Right ventricle myocardium superior (tissue), 1 donor: ENCODE results near the gene PARVB. TPM values are rescaled to one million over a fixed set of nuclear protein-coding genes. Genes with fewer than 3 reads are reported as not detected.

Source experiments
- ATAC-seq: fragments of 200-7000 bp; cut with Tn5 transposase; one replicate; pipeline ENCODE4 v1.9.1; 2020; ENCODE audit warnings: mild to moderate bottlenecking; ENCODE audit not compliant: poor library complexity
- DNase-seq: peaks from one replicate; pipeline ENCODE4 v3.0.0-alpha.2; 2020
- intact Hi-C: fragments of 100-400 bp; cut with DNase I; formaldehyde crosslinking; loops from one replicate; pipeline ENCODE4 v1.11.2; 2022
- long read RNA-seq: library from polyadenylated mRNA; unstranded; transcript quantifications from one replicate; pipeline ENCODE4 v2.0.0, GENCODE V29; 2021
- total RNA-seq: library from RNA; stranded (reverse); fragmentation: NEBNext Ultra II Directional; extraction: Animal tissue kit (Norgen Biotek cat#: 25700); gene quantifications from one replicate; pipeline ENCODE4 v1.2.1, GENCODE V29; 2021
- donor health status: DM: no; HTN: yes; CAD: no; lungs with severe emphysema.

The PARVB gene, protein sequence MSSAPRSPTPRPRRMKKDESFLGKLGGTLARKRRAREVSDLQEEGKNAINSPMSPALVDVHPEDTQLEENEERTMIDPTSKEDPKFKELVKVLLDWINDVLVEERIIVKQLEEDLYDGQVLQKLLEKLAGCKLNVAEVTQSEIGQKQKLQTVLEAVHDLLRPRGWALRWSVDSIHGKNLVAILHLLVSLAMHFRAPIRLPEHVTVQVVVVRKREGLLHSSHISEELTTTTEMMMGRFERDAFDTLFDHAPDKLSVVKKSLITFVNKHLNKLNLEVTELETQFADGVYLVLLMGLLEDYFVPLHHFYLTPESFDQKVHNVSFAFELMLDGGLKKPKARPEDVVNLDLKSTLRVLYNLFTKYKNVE
- 194 TPM for total RNA-seq
- long read RNA-seq, full-length matches to known transcripts: 101 of 151 reads
- long read RNA-seq, partial matches to known transcripts: 16 of 151 reads
- long read RNA-seq, other reads (novel, unspliced or antisense): 34 of 151 reads

DNA sequence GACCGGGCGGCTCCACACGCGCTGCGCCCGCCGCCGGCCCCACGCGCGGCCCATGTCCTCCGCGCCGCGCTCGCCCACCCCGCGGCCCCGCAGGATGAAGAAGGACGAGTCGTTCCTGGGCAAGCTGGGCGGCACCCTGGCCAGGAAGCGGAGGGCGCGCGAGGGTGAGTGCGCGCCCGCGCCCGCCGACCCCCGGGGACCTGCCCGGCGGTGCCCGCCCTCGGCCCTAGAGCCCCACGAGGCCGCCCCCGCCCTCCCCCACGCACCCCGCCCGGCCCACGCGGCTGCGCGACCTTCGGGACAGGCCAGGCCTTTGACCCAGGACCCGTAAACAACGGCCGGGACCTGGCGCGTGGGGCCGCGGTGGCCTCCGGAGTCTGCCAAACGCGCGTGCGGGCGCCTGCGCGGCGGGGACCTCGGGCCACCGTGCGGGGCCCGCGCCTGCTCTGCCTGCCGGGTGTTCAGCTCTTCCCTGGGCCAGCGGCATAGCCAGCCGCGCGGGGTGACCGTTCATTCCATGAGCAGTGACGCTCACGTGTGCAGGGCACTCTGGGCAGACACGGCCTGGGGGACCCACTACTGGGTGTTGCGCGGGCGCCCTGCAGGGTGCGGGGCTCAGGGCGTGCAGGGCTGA is at the start of gene PARVB:
PARVB (plus strand) TSS at position 15 of the 634 bp plus-strand sequence; CDS start at position 53, 38 bp downstream.
- peak; percentile 69 for DNase-seq
- intact Hi-C loops: no loop called here
- ATAC-seq: peak; percentile 28

DNA sequence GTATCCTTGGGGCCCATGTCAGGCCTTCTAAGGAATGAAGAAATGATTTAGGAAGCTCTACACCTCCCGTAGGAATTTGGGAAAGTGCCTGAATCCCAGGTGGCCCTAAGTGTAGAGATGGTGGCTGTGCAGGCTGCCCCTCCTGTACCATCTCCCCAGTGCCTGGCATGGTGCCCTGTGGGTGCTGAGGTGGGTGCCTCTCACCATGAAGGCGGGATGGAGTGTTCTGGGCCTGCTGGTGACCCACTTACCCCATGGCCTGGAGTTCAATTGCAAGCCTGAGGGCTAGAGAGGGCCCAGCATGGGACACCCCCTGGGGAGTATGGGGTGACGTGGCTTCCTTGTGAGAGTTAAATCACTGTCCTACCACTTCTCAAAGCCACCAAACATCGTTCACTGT is 49.1 kb upstream of the PARVB start:
- intact Hi-C loops: no loop called here
- DNase-seq (no peak), ATAC-seq (no peak)

DNA sequence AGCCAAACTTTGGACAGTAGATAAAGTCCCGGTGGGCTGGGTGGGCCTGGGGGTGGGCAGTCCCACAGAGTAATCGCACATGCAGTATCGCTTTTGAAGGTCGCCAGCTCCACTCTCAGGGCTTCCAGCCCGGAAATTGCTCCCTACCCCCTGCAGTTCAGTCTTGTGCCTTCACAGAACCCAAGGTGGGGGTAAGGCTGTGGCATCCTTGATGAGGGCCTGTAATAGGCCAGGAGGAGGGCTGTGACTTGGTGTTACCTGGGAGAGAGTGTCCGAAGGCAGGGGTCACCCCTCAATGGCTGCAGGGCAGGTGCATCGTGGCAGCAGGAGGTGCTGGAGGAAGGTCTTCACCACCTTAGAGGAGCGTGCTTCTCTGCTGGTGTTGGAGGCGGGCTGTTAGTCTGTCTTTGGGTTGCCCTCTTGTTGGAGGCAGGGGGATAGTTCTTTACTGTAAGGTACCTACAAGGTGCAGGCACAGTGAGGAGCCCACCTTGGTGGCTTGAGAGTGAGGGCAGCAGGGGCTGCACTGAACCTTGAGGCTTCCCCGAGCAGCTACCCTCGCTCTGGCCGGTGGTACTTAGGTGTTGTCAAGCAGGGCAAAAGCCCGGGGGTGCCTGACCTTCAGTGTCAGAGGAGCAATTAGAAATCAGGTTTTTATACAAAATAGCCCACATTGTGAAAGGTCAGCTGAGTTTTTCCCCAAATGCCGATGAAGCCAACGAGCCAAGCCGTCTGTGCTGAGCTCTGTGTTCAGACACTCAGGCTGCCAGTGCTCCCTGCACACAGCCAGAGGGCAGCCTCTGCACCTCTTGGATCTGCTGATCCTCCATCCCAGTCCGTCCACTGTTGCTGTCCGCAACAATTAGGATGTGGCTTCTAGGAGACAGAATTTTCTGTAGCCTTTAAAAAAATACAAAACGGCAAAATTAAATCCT is 47.0 kb upstream of the PARVB start:
- intact Hi-C loops: no loop called here
- DNase-seq: no peak
- ATAC-seq: no peak

DNA sequence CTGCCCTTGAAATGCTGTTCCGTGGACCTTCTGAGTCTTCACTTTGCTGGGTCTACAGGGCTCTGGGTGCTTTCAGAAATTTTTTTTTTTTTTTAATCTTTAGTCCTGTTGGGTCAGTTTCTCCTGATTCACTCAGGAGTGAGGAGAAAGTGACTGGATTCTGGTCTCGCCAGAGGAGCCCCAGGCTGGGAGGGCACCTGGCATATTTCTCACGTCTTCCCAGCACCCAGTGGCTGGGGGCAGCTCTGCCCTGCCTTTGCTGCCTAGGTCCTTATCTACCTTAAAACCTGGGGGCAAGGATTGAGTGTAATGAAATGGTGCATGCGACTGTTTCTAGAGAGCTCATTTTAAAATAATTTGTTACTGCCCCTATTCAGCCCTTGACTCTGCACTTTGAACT is 45.5 kb upstream of the PARVB start:
- intact Hi-C loops: no loop called here
- DNase-seq (no peak), ATAC-seq (no peak)

DNA sequence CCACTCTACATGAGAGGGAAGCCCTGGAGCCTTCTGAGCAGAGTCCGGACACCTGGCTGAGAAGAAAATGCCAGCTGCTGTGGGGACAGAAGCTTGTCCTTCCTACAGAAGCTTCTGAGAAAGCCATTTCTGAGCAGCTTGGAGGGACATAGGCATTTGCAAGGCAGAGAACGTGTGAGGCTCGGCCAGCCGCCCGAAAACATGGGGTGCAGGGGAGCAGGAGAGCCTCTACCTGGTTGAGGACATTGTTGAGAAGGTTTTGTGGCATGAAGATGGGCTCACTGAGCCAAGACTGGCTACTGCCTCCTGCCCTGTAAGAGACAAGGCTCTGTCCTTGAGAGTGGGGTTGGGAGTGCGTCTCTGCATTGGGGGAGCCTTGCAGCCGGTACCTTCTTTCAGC is 43.5 kb upstream of the PARVB start:
- DNase-seq: no peak
- no peak for ATAC-seq
- intact Hi-C loops: no loop called here

DNA sequence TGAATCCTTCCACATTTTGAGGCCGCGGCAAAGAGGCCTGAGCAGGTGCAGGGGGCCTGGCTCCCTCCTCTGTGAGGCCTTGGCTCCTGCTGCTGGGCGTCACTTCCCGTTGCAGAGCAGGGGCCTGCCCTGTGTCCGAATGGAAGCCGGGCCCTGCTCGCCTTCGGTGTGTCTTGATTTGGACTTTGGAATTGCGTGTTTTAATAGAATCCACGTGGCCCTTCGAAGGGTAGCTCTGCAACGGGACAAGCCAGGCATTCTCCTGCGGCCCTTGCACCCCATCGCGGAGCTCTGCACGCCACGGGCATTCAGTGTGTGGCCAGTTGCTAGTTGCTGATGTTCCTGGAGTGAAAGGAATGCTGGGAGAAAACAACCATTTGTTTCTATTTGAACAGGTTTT is 43.1 kb upstream of the PARVB start:
- intact Hi-C loops: no loop called here
- DNase-seq (no peak), ATAC-seq (no peak)

DNA sequence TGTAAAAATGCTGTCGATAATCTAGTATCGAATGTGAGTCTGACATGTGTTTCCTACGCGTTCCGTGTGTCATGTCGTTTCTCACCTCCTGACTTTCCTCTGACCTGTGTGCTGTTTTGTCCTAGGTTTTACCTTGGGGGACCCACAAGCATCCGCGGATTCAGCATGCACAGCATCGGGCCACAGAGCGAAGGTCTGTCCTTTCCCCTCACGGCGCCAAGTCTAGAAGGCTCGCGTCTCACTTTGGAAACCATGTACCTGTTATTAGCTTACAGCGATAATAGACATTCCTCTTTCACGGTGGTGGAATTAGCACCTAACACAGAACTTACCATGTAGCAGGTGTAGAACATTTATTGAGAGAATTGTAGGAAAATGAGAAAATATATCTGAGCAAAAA is 40.3 kb upstream of the PARVB start:
- ATAC-seq: no peak
- intact Hi-C loops: no loop called here

DNA sequence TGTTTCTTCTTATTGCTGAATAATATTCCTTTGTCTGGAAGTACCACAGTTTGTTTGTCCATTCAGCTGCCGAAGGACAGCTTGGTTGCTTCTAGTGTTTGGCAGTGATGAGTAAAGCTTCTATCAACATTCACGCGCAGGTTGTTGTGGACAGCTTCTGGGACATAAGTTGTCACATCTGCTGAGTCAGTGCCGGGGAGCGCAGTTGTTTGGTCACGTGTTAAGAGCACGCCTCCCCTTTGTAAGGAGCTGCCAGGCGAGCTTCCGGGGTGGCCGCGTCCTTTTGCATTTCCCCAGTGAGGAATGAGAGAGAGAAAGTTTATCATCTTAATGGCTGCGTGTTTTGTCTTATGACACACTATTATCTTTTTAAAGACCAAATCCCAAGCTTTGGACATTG is 38.6 kb upstream of the PARVB start:
- ATAC-seq (no peak), DNase-seq (no peak)
- intact Hi-C loops: no loop called here

More for the DNA sequence above, 40.3 kb upstream of the PARVB start:
- no peak for DNase-seq

DNA sequence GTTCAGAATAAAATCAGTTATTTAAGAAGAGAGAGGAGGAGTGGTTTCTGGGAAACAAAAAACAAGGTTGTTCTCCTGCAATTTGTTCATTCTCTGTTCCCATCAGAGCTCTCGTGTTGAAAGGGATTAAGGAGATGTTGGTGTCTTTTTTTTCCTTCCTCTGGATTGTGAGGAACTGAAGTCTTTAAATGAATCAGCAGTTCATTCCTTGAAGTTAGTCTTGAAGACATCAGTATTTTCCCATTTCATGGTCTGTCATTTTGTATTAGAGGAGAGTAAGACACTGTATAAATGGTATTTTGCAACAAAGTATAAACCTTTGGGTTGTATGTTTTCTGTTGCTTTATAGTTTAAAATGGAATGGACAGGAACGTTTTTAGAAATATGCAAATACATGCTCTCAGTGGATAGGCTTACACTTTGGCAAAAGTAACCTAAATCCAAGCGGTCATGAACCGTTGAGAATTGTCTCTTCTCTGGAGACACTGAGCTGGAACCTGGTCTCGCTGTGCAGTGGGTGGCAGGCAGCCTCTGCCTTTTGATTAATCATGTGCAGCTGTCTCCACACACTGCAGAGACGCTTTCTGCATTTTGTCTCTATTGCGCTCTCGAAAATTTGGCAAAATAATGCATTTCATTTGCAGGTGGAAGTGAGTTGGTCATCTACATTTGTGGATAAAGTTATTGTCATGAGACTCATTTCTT is 35.8 kb upstream of the PARVB start:
- ATAC-seq (no peak), DNase-seq (no peak)
- intact Hi-C loops: no loop called here

DNA sequence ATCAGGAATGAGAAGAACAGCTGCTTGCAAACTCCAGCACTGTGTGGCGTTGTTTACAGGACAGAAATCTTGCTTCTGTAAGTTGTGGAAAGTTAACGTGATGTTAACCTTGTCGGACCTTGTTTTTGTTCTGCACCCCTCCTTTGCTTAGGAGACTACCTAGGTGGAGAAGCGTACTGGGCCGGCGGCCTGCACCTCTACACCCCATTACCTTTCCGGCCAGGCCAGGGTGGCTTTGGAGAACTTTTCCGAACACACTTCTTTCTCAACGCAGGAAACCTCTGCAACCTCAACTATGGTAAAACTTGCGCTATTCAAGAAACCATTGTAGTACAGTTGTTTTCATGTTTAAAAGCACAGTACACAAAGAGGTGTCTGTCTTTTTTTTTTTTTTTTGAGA is 35.1 kb upstream of the PARVB start:
- intact Hi-C loops: no loop called here
- ATAC-seq (no peak), DNase-seq (no peak)

DNA sequence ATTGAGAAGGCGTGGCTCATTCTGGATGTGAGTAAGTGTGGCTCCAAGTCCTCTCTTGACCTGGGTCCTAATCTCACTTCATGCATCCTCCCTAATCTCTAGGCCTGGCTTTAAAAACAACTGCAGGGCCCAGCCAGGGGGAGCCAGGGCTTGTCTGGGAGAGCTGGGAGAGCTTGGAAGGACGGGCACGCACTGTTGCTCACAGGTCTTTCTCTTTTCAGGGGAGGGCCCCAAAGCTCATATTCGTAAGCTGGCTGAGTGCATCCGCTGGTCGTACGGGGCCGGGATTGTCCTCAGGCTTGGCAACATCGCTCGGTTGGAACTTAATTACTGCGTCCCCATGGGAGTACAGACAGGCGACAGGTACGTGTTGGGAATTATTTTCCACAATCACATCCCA is 34.1 kb upstream of the PARVB start:
- intact Hi-C loops: loop anchor here (5.0 kb wide), 2 partner anchors 97 to 637 kb away; no protein-coding TSS in a partner anchor
- DNase-seq: no peak
- ATAC-seq: no peak

DNA sequence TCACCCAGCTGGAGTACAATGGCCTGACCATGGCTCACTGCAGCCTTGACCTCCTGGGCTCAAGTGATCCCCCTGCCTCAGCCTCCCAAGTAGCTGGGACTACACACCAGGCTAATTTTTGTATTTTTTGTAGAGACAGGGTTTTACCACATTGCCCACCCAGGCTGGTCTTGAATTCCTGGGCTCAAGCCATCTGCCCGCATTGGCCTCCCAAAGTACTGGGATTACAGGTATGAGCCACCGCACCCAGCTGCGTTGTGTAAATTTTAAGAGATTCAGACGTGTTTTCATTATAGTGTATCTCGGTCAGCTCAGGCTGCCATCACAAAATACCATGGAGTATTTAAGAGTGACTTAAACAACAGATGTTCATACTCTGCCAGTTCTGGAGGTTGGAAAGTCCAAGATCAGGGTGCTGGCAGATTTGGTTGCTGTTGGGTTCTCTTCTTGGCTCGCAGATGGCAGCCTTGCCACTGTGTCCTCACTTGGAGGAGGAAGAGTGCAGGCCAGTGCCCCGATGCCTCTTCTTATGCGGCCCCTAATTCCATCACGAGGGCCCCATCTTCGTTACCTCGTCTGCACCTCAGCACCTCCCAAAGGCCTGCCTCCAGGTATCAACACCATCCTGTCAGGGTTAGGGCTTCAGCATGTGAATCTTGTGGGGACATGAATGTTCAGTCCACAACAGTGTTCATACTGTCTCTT is 32.6 kb upstream of the PARVB start:
- ATAC-seq (no peak), DNase-seq (no peak)
- intact Hi-C loops: loop anchor here (5.0 kb wide), 2 partner anchors 96 to 636 kb away; no protein-coding TSS in a partner anchor

DNA sequence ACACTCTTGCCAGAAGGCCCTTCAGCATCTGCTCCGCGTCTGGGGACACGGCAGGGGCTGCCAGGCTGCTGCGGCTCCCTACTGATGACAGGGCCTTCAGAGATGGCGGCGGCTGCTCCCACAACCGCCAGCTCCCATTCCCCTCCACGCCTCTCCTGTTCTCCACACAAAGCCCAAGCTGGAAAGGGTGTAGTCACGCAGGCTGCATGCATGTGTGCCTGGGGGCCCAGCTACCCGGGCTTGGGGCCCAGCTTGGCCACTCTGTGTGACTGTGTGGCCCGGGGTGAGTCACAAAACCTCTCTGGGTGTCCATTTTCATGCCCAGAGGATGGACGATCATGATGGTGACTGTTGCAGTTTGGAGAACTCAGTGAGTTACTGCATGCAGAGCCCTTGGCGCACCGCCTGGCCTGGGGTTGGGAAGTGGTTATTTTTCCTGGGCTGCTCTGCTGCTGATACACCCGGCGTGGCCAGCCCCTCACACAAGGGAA is 31.7 kb upstream of the PARVB start:
- ATAC-seq: peak; percentile 4
- no peak for DNase-seq
- intact Hi-C loops: loop anchor here (5.0 kb wide), 2 partner anchors 95 to 635 kb away; no protein-coding TSS in a partner anchor

DNA sequence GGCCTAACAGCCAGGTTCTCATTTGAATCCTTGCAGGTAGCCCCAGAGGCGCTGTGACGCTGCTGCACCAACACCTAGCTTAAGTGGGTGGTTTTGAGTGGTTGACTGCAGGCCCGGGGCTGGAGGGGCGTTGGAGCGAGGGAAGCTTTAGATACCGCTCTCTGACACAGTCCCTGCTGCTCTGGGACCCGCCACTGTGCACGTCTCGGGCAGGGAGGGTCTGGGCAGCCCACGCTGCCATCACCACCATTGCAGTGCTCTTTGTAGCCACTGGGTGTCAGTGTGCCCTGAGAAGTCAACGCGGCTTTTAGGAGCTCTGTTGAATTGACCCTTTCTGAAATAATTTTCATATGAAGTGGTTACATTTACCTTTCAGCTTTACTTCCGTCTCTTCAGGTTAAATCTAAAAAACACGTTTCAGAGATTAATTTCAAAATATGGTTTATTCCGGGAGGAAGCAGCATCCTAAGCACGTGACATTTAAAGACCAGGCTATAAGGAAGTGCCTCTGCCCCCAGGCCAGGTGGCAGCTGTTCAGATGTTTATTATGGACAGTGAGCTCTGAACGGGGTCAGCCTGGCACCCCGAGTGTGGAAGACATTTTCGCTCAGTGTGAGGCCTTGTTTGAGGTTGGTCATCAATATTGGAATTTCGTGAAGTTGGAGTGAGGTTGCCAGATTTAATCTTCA is 30.9 kb upstream of the PARVB start:
- intact Hi-C loops: loop anchor here (5.0 kb wide), 2 partner anchors 94 to 634 kb away; no protein-coding TSS in a partner anchor
- peak; percentile 73 for DNase-seq
- peak; percentile 78 for ATAC-seq

DNA sequence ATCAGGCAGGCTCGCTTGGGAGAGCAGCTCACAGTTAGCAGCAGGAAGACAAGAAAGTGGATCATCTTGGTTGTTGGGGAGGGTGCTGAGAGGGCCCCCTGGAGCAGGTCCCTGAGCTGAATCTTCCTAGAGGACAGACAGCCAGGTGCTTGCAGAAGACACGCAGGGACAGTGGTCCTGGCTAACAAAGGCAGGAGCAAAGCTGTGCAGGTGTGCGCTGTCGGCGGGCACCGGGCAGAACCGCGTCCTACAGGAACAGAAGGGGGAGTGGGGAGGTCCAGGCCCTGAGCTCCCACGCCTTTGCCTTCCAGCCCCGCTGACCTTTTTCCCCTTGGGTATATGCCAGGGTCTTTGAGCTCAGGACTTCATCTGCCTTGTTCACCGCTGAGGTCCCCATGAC is 30.1 kb upstream of the PARVB start:
- intact Hi-C loops: loop anchor here (5.0 kb wide), 2 partner anchors 93 to 633 kb away; no protein-coding TSS in a partner anchor
- DNase-seq (no peak), ATAC-seq (peak; percentile 16)

DNA sequence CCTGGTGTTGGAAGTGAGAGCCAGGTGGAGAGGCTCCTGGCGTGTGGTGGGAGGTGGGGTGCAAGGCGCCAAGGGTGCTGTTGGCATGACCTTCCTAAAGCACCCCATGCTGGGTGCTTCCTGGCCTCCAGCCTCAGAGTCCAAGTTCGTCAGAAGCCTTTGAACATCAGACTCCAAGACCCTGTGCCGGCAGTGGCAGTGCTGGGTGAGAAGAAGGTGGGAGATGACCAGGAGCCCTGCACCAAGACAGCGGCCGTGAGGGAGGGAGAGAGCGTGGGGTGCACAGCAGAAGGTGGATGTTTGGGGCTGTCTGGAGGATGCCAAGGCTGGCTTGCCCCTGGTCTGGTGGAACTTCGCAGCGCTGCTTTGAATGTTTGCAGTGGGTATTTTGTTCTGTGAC is 29.7 kb upstream of the PARVB start:
- DNase-seq (no peak), ATAC-seq (no peak)
- intact Hi-C loops: loop anchor here (5.0 kb wide), 2 partner anchors 93 to 633 kb away; no protein-coding TSS in a partner anchor
